Ovary (tissue), 3 donors: ENCODE results near the gene KRT15.

Experiments used
- CTCF ChIP-seq, 3 donors: fragments of 450-650 bp in 2 of 3; fragments of 200-600 bp in 1 of 3; IDR thresholded peaks; one replicate each; pipeline versions ENCODE4 v1.5.1 to v1.8.0; 2016 to 2022; ENCODE audit warnings: antibody characterized with exemption in 3 of 3, mild to moderate bottlenecking in 1 of 3
- EP300 ChIP-seq: sonication (generic); formaldehyde crosslinking; IDR thresholded peaks from one replicate; pipeline ENCODE4 v1.6.1; 2017; ENCODE audit warnings: antibody characterized with exemption
- POLR2A ChIP-seq: fragments of 450-650 bp; IDR thresholded peaks from one replicate; pipeline ENCODE4 v1.6.1; 2017; ENCODE audit warnings: antibody characterized with exemption, mild to moderate bottlenecking, moderate library complexity
- donor health status: DM: no; HTN: no; CAD: no.

- TF ChIP-seq POLR2A (no peak), CTCF (IDR thresholded peaks at IDR 0.05) (no peak), EP300 (no peak)
Observed at GRCh38 chr17:41537990-41538389, 19.3 kb upstream of the KRT15 start.
